ENCODE data around the gene PFAS.

The PFAS gene

DNA sequence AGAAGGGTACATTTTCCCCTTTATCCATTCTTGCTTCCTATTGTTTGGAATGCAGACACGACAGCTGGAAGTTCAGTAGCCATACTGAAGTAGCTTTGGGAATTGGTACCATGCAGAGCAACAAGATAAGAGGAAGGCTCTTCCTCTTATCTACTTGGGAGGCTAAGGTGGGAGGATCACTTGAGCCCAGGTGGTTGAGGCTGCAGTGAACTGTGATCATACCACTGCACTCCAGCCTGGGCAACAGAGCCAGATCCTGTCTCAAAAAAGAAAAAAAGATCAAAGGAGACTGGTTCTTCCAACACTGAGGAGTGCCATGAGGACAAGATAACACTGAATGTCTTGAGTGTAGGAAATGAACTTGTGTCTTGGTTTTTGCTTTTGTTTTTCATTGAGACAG, 23.3 kb downstream of the PFAS start:
- no peaks in the 10 kb centered on the region for H3K27me3 ChIP-seq (ENCODE audit: control insufficient read depth, low read length)
- H3K27ac ChIP-seq (ENCODE audit: low read depth, low read length), result no peak overlapping the region
- H3K9me3 ChIP-seq (ENCODE audit: control insufficient read depth, insufficient read depth, low read length), result no peaks in the 10 kb centered on the region
- H3K4me1 ChIP-seq (ENCODE audit: control insufficient read depth, low read length), result no peaks in the 10 kb centered on the region
- no peaks in the 10 kb centered on the region for H3K79me2 ChIP-seq (ENCODE audit: control insufficient read depth, low read length)
- TF ChIP-seq CTCF (IDR thresholded peaks at IDR 0.05; ENCODE audit: low read depth, low read length, poor library complexity, severe bottlenecking) (no peak), EZH2phosphoT487 (IDR thresholded peaks at IDR 0.05; ENCODE audit: borderline replicate concordance, low read length) (no peak)
- no peaks in the 10 kb centered on the region for H3K9me2 ChIP-seq (replicated peaks; ENCODE audit: control insufficient read depth, low read length)
- H3F3A ChIP-seq (ENCODE audit: control insufficient read depth, insufficient read depth), result 0 out of 2 replicates have a peak, but pooled peaks cover 2% of the 10 kb centered on the region
- H3K4me2 ChIP-seq (ENCODE audit: low read length), result no peak overlapping the region
- H3K4me3 ChIP-seq (ENCODE audit: low read length), result no peak overlapping the region
- peaks cover 20% of the 10 kb centered on the region for H3K36me3 ChIP-seq (ENCODE audit: control insufficient read depth, low read length)
- no peaks in the 10 kb centered on the region for H4K20me1 ChIP-seq (ENCODE audit: control insufficient read depth, insufficient read depth, low read depth, low read length)

DNA sequence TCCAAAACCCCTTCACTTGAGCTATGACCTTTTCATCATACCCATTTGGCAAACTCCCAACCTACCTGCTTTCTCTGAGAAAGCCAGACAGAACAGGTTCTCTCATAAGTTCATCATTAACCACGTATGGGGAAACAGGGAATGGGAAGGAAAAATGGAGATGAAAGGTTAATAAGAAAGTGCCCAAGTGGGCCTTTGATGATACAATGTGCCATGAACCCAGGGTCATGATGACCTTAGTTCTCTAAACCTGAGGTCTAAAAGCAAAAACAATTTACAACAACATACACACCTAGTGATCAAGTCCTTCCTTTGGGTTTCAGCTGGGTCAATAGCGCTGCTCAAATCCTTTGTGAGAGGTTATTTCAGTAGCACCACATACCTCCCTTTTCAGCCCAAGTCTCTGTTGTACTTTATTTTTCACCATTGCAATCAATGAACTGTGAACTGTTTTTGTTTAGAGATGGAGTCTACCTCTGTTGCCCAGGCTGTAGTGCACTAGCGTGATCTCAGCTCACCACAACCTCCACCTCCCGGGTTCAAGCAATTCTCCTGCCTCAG, 24.9 kb downstream of the PFAS start:
- Histone ChIP-seq H3K4me2 (ENCODE audit: low read length) (no peak overlapping the region), H3K79me2 (ENCODE audit: control insufficient read depth, low read length) (no peaks in the 10 kb centered on the region), H3K4me1 (ENCODE audit: control insufficient read depth, low read length) (no peaks in the 10 kb centered on the region), H4K20me1 (ENCODE audit: control insufficient read depth, insufficient read depth, low read depth, low read length) (no peaks in the 10 kb centered on the region), H3K27me3 (ENCODE audit: control insufficient read depth, low read length) (no peaks in the 10 kb centered on the region), H3K36me3 (ENCODE audit: control insufficient read depth, low read length) (peaks cover 10% of the 10 kb centered on the region), H3K9me3 (ENCODE audit: control insufficient read depth, insufficient read depth, low read length) (no peaks in the 10 kb centered on the region), H3K9me2 (replicated peaks; ENCODE audit: control insufficient read depth, low read length) (no peaks in the 10 kb centered on the region), H3F3A (ENCODE audit: control insufficient read depth, insufficient read depth) (0 out of 2 replicates have a peak, but pooled peaks cover 2% of the 10 kb centered on the region), H3K4me3 (ENCODE audit: low read length) (no peak overlapping the region), H3K27ac (ENCODE audit: low read depth, low read length) (no peak overlapping the region)
- no peak for TF ChIP-seq CTCF (IDR thresholded peaks at IDR 0.05; ENCODE audit: low read depth, low read length, poor library complexity, severe bottlenecking)
- no peak for TF ChIP-seq EZH2phosphoT487 (IDR thresholded peaks at IDR 0.05; ENCODE audit: borderline replicate concordance, low read length)

GRCh38 chr17:8274816-8275215, 25.7 kb downstream of the PFAS start:
- Histone ChIP-seq H3K4me1 (ENCODE audit: control insufficient read depth, low read length) (no peaks in the 10 kb centered on the region), H3F3A (ENCODE audit: control insufficient read depth, insufficient read depth) (0 out of 2 replicates have a peak, but pooled peaks cover 2% of the 10 kb centered on the region), H3K36me3 (ENCODE audit: control insufficient read depth, low read length) (peaks cover 3% of the 10 kb centered on the region), H3K79me2 (ENCODE audit: control insufficient read depth, low read length) (no peaks in the 10 kb centered on the region), H3K27ac (ENCODE audit: low read depth, low read length) (no peak overlapping the region), H4K20me1 (ENCODE audit: control insufficient read depth, insufficient read depth, low read depth, low read length) (no peaks in the 10 kb centered on the region), H3K9me2 (replicated peaks; ENCODE audit: control insufficient read depth, low read length) (no peaks in the 10 kb centered on the region), H3K4me3 (ENCODE audit: low read length) (no peak overlapping the region), H3K27me3 (ENCODE audit: control insufficient read depth, low read length) (no peaks in the 10 kb centered on the region), H3K4me2 (ENCODE audit: low read length) (no peak overlapping the region), H3K9me3 (ENCODE audit: control insufficient read depth, insufficient read depth, low read length) (no peaks in the 10 kb centered on the region)
- TF ChIP-seq EZH2phosphoT487 (IDR thresholded peaks at IDR 0.05; ENCODE audit: borderline replicate concordance, low read length), result no peak
- no peak for TF ChIP-seq CTCF (IDR thresholded peaks at IDR 0.05; ENCODE audit: low read depth, low read length, poor library complexity, severe bottlenecking)

All from DOHH2 (cell line).